Thyroid gland (tissue), 4 donors: ENCODE results near the gene SLC8B1.

Source experiments
- CTCF ChIP-seq, 6 experiments: fragments of 200-600 bp in 3 of 6; fragments of 450-650 bp in 3 of 6; sonication (generic) in 3 of 6; IDR thresholded peaks; one replicate each; pipeline ENCODE4 v1.5.1; 2016 to 2019; ENCODE audit warnings: antibody characterized with exemption in 6 of 6, mild to moderate bottlenecking in 2 of 6, inconsistent platforms in 1 of 6, moderate library complexity in 1 of 6
- POLR2A ChIP-seq, 2 donors: fragments of 450-650 bp; IDR thresholded peaks; one replicate each; pipeline ENCODE4 v1.6.1; 2017; ENCODE audit warnings: antibody characterized with exemption in 2 of 2, mild to moderate bottlenecking in 2 of 2, moderate library complexity in 1 of 2

- TF ChIP-seq CTCF (IDR thresholded peaks at IDR 0.05), result no peak
- no peak for TF ChIP-seq POLR2A (IDR thresholded peaks at IDR 0.05)
These were observed 2.1 kb downstream of the SLC8B1 start for GRCh38 chr12:113332688-113333417.
